ENCODE results near the gene RPL34.

Gene RPL34

DNA sequence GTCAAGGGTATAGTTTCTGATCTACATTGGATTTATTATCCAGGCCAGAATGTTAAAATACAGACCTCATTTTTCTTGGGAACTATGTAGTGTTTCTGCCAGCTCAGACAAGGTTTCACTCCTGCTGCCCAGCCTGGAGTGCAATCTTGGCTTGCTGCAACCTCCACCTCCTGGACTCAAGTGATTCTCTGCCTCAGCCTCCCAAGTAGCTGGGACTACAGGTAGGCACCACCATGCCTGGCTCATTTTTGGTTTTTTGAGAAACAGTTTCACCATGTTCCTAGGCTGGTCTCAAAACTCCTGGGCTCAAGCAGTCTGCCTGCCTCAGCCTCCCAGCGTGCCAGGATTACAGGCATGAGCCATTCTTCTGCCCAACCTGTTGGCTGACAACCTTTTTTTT lies 5.7 kb downstream of the RPL34 start:
- no peak for DNase-seq

DNA sequence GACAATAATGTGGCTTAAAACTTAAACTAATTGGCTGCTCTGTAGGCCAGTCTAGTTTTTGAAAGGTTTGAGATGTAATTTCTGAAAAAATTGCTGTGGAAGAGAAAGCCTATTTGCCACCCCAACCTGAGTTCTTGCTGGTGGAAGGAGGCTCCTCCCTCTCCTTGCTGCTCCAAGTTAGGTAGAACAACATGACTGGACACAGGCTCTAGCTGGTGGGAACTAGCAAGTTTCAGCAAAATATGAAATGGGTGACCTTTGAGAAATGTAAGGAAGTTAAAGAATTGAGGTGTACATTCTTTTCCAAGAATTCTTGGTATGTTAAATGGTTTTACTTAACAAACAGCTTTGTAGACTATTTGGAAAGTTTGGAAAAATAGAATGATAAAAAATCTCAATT lies 8.0 kb downstream of the RPL34 start:
- DNase-seq, result no peak

DNA sequence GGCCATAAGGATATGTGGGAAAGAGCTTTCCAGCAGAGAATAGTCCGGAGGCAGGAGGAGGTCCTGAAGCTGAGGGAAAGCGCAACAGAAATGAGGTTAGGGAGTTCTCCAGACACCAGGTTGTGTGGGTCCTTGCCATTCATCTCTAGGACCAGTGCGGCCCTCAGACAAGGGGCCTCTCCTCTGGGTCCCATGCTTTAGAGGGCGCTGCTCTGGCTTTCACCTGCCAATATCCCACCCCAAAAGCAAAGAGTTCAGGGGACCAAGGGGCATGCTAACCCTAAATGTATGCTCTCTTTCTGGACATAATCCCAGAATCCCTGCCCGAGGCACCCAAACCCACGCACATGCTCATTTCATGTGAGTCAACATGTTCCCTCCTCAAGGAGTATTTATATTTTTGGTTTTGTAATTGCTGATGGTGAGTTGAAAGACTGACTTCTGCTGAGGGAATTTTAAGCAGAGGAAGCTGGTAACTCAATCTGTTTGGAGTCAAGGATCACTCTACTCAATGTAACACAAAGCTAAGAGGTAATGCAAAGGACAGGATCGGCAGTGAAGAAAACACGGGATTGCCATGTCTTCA lies 14.8 kb downstream of the RPL34 start:
- no peak for DNase-seq

DNA sequence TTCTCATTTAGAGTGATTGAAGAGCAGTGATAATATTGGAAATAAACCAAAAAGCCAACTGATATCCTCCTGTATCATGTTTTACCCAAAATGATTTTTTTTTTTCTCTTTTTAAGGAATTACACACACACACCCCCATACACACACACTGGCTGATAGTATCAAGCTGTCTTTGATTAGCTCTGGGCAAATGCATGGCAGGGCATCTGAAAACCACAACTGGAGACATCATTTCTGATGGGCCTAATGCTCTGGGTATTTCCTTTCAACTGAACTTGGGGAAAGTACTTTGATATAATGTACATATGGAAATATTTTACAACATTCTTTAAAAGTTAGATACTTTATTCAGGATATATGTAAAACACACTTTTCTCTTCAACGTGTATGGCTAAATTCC lies 15.9 kb downstream of the RPL34 start:
- DNase-seq, result no peak

DNA sequence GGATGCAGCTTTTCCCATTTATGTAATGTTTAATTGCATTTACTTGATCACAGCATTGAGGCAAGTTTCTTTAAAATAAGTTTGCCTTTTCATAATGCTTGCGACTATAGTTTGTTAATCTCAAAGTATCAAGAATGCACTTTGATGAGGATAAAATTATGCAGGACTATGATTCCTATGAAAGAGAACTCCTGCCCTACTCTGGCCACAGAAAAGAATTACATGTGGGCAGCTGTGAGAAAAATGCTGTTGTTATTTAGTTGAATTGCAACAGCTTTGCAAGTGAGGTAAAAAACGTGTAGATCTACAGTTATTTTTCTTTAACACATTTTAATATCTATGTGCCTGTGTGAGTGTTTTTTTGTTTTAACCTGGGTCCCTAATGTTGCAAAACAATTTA lies 17.5 kb downstream of the RPL34 start:
- no peak for DNase-seq

GRCh38 chr4:108644237-108644636 lies 23.9 kb downstream of the RPL34 start:
- DNase-seq, result no peak

GRCh38 chr4:108646706-108647105 lies 26.3 kb downstream of the RPL34 start:
- DNase-seq, result no peak

DNA sequence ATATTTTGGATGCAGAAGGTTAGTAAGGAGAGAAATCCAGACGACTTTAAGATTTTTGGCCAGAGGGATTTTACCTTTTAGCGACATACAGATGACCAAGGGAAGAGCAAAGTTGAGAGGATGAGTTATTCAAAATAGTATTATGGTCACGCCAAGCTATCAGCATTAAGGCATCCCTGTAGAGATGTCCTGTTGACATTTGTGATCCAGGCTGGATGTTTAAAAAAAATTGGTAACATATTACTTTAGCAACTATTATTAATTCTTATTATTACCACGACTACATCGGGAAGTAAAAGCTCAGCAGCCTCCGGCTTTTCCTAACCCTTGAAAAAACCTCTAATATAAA lies 29.5 kb downstream of the RPL34 start:
- no peak for DNase-seq

GRCh38 chr4:108650212-108651013 lies 30.0 kb downstream of the RPL34 start, which contains the start of gene OSTC:
TSS of gene OSTC (plus strand) at chr4:108650599. CDS start at chr4:108650656, 57 bp downstream.
- peak; percentile 86 for DNase-seq

DNA sequence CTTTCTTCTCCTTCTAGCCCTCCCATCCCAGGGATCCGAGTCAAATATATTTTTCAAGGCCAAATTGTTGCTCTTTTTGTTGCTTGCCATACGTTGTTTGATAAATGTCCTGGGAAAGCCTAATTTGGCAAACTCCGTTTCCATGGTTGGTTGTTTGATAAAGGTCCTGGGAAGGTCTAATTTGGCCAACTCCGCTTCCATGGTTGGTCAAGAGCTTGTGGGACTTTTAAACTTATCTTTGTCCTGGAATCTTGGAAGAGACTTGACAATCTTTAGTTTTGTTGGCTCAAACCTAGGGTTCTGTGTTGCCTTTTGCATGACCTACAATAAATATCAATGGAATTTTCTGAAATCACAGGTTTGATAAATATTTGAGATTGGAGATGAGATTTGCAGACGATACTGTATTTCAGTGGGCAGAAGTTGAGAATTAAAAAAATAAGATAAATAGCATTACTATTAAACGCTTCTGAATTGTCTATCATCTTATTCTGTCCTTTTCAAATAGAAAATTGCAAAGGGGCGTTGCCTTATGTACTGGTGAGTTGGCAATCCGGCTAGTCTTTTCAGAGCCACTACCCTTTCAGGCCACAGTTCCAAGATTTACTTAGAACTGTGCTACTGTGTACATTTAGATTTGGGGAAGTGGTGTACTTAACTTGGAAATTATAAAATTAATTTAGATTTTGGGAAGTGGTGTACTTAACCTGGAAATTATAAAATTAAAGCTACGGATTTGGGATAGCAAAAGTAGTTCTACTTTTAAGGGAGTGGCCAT lies 30.8 kb downstream of the RPL34 start:
- DNase-seq, result no peak

DNA sequence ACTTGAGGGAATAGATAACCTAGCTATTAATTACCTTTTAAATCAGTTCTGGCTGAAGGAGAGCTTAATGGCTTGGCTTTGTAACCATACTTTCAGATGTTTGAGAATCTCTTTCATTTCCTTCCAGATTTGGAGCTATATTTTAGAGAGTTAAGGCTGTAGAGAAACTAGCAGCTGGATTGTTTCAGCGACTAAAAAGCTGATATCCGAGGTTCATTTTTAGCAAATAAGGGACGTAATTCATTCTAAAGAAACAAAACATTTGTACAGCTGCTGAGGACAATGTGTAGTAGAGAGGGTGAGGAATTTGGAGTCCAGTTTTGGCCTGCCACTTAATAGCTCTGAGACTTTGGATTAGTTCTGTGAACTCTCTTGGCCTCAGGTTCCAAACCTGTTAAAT lies 42.3 kb downstream of the RPL34 start:
- no peak for DNase-seq

- DNase-seq, result no peak
Observed at GRCh38 chr4:108674356-108674977, 54.1 kb downstream of the RPL34 start.

All from NCI-H1105 (cell line).